Amniotic epithelial cell (primary cell): ENCODE data around the gene LECT2.

Experiments used
- DNase-seq: peaks from one replicate; pipeline ENCODE4 v3.0.0-alpha.2; 2010; ENCODE audit warnings: low read depth

Gene LECT2

DNA sequence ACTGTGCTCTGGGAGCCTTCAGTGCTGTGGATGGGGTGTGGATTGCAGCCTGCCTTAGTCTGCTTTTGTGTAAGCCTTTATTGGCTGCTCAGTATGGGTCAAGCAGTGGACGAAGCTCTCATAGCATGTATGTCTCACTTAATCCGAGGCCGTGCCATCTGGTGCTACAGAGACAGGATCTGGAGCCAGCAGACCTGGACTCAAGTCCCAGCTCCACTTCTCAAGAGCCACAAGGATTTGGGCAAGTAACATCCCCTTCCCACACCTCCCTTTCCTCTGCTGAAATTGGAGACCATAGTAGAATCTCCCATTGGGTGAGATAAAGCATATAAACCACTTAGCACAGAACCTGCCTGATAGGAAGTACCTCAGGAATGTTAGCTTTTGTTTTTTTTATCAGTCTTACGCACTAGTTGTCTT lies 23.4 kb upstream of the LECT2 start:
- DNase-seq: peak; percentile 46

DNA sequence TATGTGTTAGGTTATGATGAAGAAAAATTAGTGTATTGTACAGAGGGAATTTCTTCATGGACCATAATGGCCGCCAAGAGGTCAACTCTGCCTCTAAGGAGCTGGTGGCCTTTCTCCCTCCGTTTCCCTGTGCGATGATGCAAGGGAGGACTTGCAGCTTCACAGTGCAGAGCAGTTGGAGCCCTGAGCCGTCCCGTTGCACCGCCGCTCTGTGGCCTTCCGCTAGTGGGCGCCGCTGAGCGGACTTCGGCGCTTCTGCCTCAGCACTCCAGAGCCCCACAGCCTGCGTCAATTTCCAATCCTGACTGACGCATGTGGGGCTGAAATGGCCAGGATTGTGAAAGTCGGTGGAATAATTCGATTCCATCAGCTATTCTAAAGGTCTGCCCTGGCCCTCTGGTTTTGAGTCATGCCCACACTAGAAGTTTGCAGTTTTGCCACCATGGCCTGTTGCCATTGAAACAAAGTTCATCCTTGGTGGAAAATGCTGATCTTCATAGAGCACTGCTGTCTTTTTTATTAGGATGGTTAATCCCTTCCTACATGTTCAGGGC lies 22.7 kb upstream of the LECT2 start:
- DNase-seq: peak; percentile 89

DNA sequence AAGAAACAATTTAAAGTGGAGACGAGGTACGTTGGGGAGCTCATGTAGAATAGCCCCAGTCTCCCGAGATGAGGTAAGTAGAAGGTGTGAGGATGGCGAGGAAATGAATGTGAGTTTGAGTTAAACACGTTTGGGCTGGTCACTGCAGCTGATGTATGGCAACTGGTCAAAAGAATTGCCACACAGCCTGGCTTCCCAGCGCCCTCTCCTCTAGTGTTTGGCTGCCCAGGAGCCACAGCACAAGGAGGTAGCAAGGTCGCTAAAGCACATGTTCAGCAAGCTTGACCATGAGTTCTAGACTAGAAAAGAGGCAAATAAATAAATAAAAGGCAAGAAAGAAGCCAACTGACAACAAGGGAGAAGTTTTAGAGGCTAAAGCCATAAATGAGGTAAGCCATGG lies 21.4 kb upstream of the LECT2 start:
- no peak for DNase-seq

DNA sequence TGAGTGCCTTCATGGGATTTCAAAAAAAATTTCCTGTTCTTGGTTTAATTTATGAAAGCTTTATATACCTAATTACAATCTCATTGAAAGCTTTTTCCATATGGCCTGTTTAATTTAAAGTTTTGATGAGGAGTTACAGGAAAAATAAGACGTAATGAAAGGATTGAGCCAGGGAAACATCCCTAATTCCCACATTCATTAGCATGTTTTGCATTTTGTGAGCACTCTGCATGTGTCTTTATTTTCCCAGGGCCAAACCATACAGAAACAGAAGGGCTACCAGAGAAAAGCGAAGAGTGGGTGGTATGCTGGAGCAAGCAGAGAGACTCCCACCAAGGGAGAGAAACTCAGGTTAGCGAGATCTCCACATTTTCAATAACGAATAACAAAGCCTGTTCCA lies 20.3 kb upstream of the LECT2 start:
- DNase-seq: no peak

DNA sequence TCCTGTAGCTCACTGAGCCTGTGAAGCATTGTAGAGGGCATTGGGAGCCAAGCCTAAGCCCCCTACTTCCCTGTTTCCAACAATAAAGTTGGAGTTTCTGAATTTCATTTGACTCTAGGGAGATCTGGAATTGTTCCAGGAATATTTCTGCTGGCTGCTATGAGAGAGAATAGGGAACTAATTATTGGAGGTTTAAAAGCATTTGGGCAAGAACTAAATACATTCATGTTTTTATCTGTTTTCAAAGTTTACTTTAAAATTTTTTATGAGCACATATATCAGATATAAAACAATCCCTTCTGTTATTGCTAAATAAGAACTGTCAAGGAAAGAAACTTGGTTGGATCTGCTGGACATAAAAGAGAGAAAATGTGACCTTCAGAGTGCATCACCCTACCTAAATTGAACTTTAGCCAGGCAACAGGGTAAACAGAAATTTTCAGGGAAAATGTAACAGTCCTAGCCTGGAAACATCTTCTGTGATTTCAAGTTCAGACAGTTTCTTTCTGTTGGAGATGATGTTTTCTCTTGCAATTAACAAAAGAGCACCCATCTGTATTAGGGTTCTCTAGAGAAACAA lies 19.3 kb upstream of the LECT2 start:
- DNase-seq: no peak

DNA sequence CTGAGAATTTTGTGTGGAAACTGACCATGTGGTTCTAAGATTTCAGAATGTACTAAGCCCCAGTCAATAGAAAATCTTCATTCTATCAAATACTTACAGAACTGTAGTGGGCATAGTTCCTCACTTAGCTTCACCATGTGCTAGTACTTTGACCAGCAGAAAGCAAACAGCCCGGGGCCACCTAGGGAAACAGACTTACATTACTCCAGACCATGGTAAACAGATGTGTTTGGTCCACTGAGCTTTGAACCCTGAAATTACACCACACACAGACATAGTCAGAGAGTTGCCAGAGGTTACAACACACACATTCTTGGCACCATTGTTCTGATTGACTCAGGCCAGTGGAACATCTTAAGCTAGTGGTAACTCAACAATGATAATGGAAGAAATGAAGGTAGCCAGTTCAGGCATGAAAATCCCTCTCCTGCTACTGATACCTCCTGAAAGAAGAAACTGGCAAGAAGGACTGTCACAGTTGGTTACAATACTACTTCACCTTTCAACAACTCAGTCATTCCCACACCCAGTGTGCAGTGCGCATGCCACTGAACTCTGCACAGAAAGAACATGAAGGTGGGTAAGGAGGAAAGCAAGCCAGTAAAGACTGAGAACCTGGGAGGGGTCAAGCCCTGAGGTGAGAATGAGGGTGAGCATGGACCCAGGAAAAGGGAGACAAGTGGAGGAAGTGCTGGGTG lies 18.7 kb upstream of the LECT2 start:
- DNase-seq: peak; percentile 93

DNA sequence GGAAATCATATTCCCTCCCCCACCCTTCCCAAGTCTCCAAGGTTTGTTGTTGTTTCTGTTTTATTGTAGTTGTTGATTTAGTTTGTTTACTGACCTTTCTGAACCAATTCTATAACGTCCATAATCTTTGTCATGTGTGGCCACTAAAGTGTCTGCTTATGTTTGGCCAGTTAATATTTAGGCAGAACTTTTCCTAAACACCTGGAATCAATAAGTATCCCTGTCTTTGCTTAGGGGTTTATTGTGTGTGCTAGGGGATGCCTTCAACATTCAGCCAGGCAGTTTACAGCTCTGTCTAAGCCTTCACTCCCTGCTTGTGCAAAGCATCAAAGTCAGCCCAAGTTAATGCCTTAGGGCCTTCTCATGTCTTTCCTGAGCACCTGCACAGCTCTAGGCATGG lies 16.9 kb upstream of the LECT2 start:
- DNase-seq: no peak

DNA sequence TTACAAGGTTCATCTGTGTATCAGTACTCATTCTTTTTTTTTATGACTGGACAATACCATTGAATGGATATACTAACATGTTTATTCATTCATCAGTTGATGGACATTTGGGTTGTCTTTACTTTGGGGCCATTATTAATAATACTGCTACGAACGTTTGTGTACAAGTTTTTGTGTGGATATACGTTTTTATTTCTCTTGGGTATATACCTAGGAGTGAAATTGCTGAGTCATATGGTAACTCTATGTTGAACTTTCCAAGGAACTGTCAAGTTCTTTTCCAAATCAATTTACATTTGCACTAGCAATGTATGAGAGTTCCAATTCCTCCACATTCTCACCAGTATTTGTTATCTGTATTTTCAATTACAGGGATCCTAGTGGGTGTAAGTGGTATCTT lies 12.0 kb upstream of the LECT2 start:
- DNase-seq: no peak

DNA sequence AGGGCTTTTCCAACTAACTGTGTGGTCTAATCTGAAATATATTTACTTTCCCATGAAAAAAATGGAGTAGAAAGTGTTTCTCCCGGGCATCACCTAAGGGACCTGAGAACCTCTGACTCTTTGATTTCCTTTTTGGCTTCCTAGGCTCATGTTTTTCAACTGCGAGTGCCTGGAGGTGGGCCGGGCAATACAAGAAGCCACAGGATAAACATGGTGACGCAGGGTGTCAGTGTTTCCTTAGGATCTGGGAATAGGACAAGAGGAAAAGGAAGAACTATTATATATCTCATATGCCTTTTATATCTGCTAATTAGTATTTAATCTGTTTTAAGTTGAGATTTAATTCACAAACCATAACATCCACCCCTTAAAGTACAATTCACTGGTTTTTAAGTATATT lies 11.4 kb upstream of the LECT2 start:
- no peak for DNase-seq

DNA sequence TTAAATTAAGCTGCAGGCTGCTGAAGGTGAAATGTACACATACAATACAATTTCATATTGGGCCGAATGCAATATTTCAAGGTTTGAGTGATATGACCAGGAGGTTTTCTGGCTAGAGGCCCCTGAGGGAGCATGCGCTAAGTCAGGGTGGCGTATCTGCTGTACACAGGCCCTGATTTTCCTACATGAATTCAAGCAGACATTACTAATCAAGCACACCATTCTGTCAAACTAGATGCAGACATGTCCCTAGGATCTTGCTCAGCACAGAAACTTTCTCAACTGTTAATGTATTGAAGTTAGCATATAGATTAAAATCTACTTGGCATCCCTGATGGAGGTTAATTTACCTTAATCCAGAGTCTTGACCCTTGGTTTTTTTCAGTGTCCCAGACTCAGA lies 10.7 kb upstream of the LECT2 start:
- no peak for DNase-seq

DNA sequence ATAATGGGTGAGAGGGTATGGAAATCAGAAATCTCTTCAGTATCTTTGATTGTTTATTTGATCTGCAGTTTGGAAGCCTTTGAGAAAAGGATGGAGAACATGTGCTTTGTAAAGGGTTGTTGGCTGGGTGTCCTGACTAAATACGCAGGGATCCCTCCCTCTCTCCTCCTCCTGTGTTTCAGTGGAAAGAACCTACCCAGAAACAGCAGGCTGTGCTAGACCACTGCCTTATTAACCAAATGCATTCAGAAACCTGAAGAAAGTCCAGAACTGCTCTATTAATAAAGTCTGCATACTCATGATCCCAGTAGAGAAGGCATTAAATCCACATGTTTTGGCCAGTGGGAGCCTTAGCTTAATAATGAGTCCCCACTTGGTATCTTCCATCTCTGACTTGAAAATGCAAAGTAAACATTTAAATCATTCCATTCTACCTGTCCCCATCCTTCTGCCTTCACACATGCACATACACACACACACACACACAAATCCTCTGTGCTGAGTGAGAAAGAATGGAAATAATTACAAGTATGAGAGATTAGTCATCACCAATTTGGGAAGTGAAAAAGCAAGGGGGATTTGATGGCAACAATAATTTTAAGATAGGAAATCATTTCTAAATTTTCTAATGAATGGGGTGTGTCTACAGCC lies 10.0 kb upstream of the LECT2 start:
- no peak for DNase-seq

DNA sequence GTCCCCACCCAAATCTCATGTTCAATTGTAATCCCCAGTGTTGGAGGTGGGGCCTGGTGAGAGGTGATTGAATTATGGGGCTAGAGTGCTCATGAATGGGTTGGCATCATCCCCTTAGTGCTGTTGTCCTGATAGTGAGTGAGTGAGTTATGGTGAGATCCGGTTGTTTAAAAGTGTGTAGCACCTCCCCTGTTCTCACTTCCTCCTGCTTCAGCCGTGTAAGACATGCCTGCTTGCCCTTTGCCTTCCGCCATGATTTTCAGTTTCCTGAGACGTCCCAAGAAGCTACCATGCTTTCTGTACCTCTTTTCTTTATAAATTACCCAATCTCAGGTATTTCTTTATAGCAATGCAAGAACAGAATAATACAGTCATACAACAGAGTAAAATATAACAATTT lies 742 bp upstream of the LECT2 start:
- no peak for DNase-seq

DNA sequence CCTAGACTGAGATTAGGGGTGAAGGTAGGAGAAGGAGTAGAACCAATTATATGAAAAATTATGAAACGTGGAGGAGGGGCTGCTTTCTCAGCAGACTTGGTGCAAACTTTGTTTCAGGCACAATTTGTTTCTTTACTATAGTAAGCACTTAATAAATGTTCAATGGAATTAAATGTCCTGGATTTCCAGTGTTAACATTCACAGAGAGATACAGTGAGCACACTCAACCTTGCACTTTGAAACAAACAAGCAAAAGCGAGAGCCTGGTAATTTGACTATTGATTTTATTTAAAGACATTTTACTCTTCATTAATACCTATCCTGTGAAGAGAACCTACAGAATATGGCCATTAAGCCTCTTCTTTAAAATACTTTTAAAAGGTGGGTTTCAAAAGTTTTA lies 933 bp downstream of the LECT2 start:
- DNase-seq: no peak

DNA sequence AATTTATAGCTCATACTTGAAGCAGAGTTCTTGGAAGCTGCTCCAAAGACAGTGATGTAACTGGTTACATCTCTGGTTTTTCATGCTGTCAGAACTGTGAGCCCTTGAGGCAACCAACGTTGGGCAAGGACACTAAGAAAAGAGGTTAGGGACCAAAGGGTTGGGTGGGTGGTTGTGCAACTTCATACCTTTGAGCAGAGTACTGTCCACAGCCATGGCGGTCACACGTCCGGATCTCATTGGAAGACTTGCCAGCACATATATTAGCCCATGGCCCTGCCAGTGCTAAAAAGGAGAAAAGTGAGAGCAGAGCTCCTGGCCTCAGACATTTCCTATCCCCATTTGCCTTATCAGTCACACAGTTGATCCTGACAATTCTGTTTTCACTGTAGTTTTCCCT lies 2.1 kb downstream of the LECT2 start:
- DNase-seq: no peak

DNA sequence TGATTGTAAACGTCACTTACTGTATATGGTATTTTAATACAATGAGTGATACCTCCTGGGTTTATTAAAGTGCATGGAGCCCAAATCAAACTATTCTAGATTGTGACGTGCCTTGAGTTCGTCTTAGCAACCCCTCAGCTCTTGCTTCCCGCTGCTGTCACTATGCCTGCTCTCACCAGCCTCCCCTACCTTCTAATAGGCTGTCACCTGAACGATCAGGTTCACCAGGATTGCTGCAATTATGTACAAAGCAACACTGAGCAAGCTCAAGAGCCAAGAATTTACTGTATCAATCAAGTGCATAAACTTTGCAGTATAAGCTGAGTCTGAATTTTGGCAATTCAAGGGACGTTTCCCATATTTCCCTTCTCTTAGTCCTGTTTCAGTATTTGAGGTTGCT lies 3.0 kb downstream of the LECT2 start:
- no peak for DNase-seq

DNA sequence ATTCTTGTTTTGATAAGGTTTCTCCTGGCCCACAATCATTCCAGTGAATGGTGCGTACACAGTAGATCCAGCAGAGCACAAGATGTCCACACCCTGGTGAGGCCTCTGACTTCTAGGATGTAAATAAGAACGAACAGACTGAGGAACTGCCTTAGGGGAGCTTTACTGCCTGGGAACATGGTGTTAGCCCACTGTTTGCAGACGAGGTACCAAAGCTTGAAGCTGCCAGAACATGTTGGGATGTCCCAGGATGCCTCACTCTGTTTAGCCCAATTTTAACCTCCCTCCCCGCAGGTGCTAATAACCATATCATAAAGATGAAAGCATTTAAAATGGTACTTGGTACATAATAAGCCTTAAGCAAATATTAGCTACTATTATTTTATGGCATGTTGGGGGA lies 3.5 kb downstream of the LECT2 start:
- DNase-seq: no peak

DNA sequence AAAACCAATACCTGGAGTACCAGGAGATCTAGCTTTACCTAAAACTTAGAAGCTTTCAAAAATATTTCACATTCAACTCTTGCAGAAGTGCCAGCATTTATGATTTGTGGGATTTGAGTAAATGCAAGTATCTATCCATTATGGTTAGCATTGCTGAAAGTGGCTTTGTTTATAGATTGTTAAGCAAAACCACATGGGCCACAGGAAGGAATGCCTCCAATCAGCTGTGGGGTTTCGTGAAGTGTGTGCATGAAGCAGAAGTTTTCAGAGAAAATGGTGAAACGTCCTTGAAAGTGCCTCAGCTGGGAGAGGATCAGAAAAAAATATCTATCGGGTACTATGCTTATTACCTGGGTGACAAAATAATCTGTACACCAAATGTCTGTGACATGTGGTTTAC lies 4.2 kb downstream of the LECT2 start:
- peak; percentile 16 for DNase-seq

DNA sequence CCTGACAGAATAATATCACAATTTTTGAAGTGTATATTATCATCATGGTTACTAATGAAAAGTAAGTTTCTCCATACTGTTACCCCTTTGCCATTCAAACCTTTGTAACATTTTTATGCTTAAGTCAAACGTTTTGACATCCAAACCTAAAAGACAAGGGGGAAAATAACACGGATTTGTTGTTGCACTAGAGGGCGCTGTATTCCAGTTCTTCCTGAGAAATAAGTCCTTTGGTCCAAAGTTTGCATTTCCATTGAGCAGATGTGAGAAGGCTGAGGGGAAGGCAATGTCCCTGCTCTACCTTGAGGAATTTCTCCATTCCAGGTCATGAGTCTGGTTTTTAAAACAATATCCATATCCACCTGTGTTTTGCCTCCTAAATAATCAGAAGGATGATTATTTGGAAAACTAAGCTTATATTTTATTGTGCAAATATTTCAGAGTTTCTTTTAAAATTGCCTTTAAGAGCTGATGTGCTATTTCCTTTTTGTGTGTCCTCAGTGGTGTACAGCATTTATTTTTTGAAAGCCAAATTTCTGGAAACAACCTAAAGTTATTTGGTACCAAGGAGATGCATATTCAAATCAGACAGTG lies 9.7 kb downstream of the LECT2 start:
- peak; percentile 81 for DNase-seq

DNA sequence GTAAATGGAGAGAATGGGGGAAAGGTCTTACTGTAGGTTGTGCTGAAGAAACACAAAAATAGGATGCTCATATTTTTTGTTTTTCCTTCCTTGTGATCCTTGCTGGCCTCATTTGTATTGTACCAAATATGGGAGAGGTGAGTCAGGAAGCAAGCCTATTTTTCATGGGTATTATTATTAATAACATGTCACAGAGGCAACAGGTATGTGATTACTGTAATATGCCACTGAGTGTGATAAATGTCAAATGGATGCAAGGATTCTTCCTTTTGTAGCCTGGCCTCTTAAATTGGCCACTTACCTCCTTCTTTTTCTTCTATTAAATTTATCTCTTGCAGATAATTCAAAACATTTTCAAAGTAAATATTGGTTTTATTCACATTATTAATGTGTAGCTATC lies 10.2 kb downstream of the LECT2 start:
- no peak for DNase-seq

DNA sequence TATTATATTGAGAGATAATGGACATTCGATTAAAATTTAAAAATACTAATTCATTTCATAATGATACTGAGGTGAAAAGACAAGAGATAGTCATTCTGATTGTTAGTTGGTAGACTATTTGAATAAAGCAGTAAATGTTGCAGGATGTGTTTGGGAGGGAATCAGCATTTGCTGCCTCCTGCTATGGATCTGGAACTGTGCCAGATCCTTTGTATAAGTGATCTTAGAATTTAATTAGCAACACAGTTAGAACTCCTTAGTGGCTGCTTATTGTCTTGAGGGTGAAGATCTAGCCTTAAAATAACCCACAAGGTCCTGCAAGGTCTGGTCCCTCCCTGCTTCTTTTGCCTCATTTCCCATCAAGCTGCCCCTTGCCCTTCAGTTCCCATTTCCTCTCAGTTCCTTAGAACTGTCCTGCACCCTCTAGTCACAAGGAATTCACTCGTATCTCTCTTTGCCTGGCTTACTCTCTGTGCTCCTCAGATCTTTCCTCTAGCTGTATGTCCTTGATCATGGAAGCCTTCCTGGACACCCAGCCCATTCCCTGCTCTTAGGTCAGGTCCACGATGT lies 12.5 kb downstream of the LECT2 start:
- no peak for DNase-seq

DNA sequence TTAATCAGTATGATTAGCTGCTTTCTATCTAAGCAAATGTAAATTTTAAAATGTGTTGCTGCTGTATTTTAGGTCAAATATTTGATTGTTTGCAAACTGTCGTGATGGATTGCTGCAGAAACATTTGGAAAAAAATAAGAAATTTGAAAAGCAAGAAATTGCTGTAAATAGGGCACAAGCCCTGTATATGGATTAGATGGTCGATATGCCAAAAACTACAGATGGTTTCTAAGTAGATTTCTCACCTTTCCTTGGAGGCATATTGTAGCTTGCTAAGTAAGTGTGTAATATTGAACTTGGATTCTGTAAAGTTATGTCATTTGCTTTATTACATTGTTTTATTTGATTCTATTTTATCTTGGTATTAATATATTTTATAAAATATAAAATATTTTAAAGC lies 13.1 kb downstream of the LECT2 start:
- no peak for DNase-seq

DNA sequence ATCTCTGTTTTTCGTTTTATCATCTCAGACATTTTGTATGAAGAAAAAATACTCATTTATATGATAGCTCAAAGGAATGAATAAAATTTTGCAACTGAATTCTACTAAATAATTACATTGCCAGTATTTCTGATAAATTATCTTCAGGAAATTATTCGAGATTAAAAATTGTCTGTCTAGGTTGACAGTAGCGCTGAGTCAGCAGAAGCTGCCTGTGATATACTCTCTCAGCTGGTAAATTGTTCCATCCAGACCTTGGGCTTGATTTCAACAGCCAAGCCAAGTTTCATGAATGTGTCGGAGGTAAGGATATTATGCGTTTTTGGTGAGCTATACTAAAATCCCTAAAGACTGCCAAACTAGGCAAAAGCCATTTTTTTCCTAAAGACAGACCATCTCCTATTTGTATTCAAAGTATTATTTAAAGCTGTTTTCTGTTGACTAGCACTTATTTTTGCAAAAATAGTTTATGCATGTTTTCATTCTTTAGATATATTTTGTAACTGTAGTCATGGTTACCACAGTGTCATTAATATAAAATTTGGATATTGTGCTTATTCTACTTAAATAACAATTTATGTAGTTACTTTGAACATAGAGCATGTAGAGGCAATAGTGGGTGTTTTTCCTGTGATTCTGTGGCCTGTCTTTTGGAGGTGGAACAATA lies 17.4 kb downstream of the LECT2 start:
- DNase-seq: no peak
